NCI-H1694 treated with DMSO at 0.1 percent for 48 hours (cell line): ENCODE data around the gene KCTD4.
"Not testable (repeated sequence)": the region's sequence is repeated elsewhere in the genome, so short reads cannot be mapped to it uniquely, and the experiment has no call there.

Experiments
- DNase-seq: peaks from one replicate; lab custom pipeline; 2025; lab: John Stamatoyannopoulos, UW

The KCTD4 gene

DNA sequence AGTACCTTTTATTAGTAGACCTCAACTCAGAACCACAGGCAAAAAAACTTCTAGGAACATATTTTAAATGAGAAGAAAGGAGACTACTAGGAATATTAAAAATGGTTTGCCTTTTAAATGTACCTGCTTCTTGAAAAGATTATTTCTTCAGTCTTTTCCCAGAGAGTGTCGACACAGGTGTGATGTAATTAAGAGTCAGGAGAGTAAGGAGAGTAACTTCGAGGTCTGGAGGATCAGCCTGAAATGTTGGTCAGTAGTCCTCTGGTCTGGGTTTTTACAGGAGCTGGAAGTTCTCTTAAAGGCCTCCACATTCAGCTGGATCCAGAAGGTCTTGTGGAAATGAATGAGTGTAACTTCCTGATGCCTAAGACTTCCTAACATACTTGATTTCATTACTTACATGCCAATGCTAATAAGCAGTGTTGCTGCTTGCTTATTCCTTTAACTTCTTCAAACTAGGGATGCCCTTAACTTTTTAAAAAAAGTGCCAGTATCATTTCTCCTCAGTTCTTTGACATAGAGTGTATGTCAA, at the start of gene KCTD4:
KCTD4 (minus strand) TSS at position 345 of the 532 bp plus-strand sequence. CDS start 6,478 bp downstream, outside the sequence.
- DNase-seq: no peak

DNA sequence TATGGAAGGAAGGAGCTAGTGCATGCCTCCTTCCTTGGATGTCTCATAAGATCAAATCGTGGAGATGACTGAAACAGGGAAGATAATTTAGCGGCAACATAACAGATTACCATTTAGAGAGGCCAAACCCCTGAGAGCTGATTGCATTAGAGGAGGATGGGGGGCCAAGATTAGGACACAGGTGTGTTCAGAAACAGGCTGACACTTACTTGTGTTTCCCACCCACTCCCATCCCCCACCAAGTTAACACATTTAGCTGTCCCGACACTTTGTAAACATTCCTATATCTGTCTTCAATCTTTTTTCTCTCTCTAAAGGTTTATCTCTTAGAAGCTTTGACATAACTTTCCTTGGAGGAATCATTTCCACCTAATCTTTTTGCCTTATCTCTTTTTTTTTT, 48.8 kb upstream of the KCTD4 start:
- DNase-seq: no peak

DNA sequence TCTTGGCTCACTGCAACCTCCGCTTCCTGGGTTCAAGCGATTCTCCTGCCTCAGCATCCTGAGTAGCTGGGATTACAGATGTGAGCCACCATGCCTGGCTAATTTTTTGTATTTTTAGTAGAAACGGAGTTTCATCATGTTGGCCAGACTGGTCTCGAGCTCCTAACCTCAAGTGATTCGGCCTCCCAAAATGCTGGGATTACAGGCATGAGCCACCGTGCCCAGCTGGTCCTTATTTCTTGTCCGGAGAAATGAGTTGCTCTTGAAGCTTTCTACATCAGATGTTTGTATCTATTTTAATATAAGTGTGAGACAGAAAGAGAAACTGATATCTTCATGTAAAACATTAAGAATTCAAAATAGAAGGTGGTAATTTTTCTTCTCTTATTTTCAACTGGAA, 43.9 kb upstream of the KCTD4 start:
- not testable (repeated sequence) for DNase-seq

DNA sequence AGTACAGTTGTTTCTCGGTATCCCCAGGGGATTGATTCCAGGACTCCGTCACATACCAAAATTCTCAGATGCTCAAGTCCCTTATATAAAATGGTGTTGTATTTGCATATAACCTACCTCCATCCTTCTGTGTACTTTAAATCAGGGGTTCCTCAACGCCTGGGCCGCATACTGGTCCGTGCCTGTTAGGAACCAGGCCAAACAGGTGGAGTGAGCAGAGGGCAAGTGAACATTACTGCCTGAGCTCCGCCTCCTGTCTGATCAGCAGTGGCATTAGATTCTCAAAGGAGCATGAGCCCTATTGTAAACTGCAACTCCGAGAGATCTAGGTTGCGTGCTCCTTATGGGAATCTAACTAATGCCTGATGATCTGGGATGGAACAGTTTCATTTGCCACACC, 42.2 kb upstream of the KCTD4 start:
- DNase-seq: no peak

DNA sequence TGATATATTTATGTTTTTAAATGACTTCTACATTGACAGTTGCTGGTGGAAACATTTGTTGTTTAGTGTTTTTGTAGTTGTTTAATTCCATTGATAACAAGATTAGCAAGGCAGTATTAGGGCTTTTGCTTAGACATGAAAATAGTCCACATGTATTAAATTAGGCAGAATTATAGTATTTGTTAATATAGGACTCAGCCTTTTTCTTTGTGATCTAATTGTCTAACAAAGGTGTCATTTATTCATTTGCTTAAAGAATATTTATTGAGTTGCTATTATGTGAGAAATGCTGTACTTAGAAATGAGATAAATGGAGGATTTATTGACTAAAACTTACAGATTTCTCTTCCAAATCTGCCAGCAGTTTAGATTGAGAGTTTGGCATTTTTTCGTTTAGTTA, 41.7 kb upstream of the KCTD4 start:
- no peak for DNase-seq

DNA sequence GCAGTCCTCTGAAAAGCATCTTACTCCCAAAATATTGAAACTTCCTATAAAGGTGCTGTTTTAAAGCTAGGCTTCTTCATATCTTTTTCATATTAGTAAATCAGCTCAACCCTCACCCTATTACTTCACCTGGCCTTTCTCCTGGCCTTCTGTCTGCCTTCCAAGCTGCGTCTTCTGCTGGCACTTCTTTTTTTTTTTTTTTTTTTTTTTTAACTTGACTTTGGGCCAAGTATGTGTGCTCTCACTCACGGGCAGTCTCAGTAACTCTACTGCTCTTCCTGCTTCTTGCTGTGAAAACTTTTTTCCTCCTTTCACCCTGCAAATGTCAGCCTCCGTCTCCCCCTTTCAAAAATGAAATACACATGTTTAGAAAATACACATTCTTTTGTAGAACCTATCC, 41.2 kb upstream of the KCTD4 start:
- DNase-seq: no peak

DNA sequence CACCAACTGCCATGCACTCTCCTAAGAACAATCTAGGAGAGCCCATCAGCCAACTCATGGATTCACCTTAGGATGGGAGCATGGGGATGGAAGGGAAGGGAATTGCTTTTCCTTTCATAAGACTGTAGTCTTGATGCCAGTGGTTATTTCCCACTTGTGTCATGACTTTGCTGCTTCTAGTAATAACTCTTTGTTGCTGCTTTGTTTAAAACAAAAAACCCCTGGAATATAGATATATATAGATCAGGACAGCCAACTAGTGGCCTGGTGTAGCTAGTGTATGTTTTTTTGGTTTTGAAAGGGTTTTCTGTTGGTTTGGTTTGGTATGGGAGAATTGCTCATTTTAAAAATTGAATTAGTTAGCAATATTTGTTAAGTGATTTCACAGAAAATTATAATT, 39.3 kb upstream of the KCTD4 start:
- no peak for DNase-seq

DNA sequence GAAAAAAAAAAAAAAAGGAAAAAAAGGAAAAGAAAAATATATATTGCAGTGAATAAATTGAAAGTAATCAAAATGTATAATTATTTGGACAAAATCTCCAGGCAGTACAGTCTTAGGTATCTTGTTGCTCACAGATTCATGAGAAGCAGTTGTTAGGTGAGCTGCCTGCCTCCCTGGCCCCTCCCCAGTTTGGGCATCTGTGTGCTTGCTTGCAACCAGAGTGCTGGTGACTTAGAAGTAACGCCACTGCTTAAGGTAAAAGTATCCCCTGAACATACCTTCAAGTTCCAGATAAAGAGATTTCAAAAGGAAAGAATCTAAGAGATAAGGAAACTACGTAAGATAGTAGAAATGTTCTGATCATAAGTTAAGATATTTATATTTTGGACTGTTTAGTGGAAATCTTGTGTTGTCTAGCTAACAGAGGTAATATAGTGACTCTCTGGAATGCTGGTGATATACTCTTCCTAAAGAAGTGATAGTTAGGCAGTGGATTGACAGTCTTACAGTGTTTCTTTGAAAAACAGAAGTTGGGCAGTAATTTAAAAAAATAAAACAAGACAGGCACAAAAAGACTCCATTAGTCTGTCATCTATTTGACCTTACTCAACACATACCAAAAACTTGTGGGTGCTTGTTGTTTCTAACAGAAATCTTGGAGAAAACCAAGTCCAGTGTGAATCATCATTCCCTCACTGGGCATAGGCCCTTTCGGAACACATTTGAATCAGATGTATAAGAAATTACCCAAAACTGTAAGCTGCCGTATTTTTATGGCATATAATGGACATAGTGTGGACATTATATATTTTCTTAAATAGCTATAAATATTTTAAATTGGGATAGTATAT, 38.3 kb upstream of the KCTD4 start:
- DNase-seq: no peak

DNA sequence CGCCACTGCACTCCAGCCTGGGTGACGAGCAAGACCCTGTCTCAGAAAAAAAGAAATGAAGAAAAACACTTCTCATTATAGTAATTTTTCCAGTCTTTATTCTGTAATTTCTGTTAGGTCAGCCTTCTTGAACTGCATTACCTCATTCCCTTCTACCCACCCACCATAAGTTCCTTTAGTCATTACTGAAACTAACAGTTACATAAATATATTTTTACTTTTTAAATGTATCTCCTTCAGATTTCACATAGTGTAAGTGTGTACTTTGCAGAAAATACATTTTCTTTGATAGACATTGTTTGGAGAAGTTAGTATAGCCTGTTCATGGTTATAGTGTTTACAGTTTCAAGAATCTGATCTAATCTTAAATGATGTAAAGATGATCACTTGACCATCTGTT, 31.7 kb upstream of the KCTD4 start:
- DNase-seq: no peak

DNA sequence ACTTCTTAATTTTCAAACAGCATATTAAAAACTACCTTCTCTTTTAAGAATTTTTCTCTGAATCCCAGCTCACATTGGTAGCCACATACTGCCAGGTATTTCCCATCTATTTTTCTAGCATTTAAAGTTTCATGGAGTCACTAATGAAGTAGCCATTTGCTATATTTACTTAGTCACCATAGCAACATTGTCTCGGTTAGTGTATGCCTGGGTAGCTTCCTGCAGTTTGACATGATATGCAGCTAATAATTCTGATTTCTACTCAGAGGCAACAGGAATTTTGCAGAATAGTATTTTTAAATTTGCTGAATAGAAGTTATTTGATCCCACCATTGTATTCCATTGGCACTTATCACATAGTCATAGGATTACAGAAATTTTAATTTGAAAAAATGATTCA, 30.9 kb upstream of the KCTD4 start:
- DNase-seq: no peak

DNA sequence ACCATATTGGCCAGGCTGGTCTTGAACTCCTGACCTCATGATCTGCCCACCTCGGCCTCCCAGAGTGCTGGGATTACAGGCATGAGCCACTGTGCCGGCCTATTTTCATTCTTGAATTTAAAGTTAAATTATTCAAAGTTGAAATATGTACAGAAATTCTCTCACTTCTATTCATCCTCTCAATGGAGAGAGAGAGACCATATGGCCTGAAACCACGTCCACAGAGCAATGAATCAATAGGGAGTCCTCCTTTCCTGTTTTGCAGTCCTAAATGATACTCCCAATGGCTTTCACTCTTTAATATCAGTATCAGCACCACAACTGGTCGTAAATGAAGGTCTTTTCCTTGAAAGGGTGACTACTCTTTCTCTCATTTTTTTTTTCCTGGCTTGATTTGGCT, 30.5 kb upstream of the KCTD4 start:
- DNase-seq: no peak

DNA sequence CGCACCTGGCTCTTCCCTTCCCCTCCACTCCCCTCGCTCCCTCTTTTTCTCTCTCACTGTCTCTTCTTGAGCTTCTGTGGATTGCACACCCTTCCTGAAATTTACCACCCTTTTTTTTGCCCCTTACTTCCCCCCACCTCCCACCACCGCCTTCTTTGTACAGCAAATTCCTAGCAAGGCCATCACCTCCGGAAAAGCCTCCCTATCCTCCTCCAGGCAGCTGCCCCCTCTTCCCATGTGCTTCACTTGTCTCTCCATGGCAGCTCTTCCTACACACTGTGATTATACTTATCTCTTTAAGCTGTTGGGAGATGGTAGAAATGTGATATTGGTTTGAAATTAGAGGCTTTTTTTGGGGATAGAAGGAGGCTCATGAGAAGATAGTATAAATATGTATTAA, 28.3 kb upstream of the KCTD4 start:
- DNase-seq: no peak

DNA sequence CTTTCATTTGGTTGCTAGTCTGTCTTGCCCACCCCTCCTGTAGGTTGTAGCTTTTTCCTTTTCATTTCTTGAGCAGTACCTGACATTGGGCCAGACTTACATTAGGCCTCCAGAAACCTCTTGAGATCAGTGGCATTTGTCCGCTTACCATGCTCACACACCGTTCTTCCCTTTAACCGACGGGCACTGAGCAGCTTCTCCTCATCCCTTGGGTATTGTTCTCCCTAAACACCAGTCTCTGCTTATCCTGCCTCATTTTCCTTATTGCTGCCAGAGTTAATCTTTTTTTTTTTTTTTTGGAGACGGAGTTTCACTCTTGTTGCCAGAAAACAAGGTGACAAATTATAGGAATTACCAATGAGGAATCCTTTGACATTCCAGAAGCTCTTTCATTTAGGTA, 27.2 kb upstream of the KCTD4 start:
- no peak for DNase-seq

DNA sequence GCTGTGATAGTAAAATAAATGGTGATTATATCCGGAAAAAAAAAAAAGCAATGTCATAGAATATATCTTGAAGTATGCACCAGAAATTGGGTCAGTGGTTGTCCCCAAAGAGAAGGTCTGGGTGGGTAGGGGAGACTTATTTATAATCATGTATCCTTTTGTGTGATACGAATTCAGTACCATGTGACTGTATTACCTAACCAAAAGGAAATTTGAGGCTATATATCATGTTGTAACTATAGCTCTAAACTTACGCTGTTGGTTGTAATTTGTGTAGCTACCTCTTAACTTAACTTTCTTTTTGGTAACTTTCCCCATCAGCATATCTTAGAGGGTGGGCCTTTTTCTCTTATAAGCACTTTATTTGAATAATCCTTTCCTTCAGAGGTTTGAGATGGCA, 25.2 kb upstream of the KCTD4 start:
- DNase-seq: no peak

DNA sequence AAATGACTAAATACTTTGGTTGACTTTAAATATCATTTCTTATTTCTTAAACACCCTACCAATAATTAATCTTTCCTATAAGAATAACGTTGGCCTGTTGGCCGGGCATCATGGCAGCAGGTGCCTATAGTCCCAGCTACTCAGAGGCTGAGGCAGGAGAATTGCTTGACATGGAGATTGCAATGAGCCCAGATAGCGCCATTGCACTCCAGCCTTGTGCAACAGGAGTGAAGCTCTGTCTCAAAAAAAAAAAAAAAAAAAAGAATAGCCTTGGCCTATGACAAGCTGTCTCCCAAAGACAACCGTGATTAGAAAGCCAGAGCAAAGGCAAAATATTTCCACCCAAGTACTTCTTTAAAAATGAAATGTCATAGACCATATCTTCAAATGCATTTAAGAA, 24.5 kb upstream of the KCTD4 start:
- DNase-seq: no peak

DNA sequence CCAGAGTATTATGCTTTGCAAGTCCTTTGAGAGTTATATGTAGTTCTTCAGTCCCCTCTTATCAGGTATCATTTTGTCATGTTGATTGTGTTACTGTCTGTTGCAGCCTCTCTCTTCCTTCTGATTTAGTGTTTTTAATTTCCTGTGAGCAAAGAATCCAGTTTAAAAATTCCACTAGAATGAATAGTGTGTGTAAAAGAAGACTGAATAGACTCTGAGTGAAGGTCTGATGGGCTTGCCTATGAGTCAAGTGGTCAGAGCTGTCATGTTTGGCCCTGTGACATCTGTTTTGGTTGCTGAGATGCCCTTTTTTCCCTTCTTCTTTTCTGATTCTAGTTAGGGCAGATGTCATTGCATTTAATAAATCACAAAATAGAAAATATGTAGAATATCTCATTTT, 23.3 kb upstream of the KCTD4 start:
- no peak for DNase-seq

DNA sequence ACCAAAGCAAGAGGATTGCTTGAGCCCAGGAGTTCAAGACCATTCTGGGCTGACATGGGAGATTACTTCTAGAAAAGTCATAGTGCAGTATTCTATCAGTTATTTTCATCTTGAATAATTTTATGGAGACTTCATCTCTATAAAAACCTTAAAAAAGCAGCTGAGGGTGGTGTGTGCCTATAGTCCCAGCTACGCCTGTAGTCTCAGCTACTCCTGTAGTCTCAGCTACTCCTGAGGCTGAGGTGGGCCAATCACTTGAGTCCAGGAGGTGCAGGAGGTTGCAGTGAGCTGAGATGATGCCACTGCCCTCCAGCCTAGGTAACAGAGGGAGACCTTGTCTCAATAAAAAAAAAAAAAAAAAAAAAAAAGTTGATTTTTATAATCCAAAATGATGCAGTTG, 22.1 kb upstream of the KCTD4 start:
- no peak for DNase-seq

DNA sequence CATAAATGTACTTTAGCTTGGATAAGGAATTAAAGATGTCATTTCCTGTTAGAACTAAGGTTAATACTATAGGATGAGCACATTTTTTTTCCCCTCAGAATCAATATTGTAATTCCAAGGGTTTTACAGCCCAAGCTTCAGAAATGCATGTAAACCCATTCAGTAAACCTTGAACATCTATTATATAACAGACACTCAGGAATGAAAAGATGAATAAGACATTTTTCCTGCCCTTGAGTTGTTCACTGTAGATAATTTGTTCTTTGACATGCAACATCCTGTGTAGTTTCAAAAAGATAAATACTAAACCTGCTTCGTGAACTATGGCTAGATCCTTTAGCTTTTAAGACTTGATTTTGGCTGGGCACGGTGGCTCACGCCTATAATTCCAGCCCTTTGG, 21.7 kb upstream of the KCTD4 start:
- DNase-seq: no peak

DNA sequence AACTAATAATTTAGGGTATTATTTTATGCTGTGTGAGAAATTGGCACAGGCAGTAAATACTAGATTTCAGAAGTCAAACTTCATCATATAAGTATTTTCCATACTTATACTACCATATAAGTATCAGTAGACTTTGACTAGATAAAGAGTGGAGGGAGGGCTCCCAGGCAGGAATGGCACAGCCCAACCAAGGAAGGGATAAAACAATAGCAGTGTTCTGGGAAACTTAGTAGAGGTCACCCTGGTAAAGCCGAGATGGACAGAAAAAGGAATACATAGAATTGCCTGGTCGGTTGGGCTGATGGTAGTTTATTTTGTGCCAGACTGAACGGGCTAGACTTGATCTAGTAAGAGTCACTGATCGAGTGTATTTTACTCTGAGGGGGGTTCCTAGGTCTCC, 19.6 kb upstream of the KCTD4 start:
- DNase-seq: no peak

DNA sequence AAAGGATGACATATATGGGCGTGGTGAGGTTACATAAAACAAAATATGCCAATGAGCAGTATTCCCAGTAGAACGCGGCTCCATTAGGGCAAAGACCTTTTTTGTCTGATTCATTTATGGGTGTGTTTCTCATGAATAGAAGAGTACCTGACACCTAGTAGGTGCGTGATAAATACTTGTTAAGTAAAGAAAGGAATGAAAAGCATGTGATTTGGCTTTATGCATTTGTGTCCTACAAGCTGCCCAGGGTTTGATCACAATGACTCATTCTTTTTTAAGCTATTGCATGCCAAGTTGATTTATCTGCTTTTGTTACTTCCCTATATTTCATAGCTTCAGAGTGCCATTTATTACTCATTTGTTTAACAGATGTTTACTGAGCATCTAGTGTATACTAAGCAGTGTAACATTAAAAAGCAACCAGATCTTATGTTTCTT, 19.1 kb upstream of the KCTD4 start:
- no peak for DNase-seq

DNA sequence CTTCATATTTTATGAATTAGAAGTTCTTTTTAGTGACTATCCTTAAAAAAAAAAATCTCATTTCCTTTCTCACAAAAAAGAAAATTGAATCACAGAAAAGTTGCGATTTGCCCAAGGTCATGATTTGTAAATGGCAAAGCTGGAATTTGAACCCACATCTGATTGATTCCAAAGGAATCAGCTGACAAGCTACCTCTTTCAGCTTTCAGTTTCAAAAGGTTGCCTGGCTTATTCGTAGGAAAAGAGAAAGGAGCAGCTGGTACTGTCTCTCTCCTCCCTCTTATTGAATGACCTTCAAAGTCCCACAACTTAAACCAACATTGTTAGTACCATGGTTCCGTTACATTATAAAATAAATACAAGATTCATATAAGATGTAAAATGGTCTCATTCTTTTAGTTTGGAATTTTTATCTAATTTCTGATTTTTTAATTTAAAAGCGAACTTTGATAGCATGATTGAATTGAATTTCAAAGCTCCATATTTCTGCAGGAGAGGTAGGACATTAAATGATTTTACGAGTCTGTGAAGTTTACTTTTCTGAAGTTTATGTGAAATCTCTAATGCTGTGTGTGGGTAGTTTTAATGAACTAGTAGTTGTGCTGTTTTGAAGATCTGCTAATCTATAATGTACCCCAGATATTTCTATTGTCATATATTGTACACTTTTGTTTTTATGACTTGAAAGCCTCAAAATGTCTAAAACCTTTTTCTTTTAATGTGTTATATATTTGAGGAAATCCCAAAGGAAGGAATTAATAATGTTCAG, 18.5 kb upstream of the KCTD4 start:
- no peak for DNase-seq

DNA sequence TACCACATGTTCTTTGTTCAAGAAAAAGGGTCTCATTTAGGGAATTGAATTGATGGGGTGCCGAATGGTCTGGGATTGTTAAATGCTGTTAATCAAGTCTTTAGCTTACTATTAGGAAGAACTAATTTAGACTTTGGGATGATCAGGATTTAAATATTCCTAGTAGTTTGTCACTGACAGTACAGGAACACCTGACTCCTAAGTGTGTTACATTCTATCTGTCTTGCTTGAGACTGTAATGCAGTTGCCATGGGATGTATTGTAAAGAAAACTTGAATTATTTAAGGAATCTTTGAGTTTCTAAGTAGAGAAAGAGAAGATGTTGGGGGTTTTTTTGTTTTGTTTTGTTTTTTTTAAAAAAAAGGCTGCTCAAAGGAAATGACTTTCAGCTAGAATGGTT, 17.8 kb upstream of the KCTD4 start:
- DNase-seq: no peak

DNA sequence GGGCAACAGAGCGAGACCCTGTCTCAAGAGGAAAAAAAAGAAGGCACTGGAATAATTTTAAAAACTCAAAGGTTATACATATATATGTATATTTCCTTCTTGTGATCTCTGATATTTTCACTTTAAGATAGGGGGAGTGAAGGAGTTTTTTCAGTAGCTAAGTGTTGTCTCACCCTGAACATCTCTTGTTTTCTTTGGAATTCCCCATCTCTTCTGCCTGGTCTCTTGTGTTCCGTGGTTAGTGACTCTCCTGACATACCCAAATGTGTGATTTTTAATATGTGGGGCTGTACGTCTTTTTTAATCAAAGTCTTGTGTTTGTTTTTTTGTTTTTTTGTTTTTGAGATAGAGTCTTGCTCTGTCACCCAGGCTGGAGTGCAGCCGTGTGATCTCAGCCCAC, 15.3 kb upstream of the KCTD4 start:
- DNase-seq: no peak
